Measurements from ENCODE around the gene BOLL.
A peak's percentile ranks its signal among the peaks of the same experiment; 100 is the strongest.
"Not testable (repeated sequence)": the region's sequence is repeated elsewhere in the genome, so short reads cannot be mapped to it uniquely, and the experiment has no call there.

The BOLL gene

GRCh38 chr2:197784956-197785941 is at the start of gene BOLL:
TSS of gene BOLL (minus strand) at chr2:197785319. CDS start at chr2:197781850, 3,469 bp downstream.
- DNase-seq (ENCODE audit: low read depth in 3 of 3), result no peak

- DNase-seq (ENCODE audit: low read depth in 3 of 3), result not testable (repeated sequence)
Measured at GRCh38 chr2:197834771-197835170, 49.7 kb upstream of the BOLL start.

DNA sequence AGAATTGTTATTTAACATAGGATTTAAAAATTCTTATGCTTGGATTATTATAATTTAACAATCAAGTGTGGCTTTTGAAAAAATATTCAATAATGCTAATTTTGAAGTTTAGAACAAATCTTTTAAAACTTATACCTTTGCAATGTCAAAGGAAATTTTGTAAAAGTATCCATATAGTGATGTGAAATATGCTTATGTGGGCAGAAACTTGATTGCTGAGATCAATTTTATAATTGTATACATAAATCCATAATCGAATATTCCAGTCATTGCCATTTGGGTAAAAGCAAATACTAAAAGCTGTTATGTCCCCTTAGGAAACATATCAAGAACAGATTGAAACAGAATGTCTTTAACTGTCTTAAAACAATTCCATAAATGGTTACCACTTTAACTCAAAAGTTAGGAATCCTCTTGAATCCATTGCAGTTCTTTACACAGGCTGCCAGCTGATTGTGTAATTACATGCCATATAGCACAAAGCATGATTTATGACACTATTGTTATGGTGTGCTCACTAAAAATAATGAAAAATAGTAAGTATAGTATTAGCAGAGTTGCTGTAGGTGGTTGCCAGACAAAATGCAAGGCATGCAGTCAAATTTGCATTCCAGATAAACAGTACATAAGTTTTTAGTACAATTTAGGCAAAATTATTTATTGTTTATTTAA is 43.5 kb upstream of the BOLL start:
- no peak for DNase-seq (ENCODE audit: low read depth in 3 of 3)

GRCh38 chr2:197827618-197828017 is 42.5 kb upstream of the BOLL start:
- no peak for DNase-seq (ENCODE audit: low read depth in 3 of 3)

GRCh38 chr2:197822333-197822732 is 37.2 kb upstream of the BOLL start:
- no peak for DNase-seq (ENCODE audit: low read depth in 3 of 3)

GRCh38 chr2:197821550-197822289 is 36.6 kb upstream of the BOLL start:
- no peak for DNase-seq (ENCODE audit: low read depth in 3 of 3)

GRCh38 chr2:197814526-197814925 is 29.4 kb upstream of the BOLL start:
- no peak for DNase-seq (ENCODE audit: low read depth in 3 of 3)

GRCh38 chr2:197813093-197813787 is 28.1 kb upstream of the BOLL start:
- DNase-seq (ENCODE audit: low read depth in 3 of 3), result no peak

DNA sequence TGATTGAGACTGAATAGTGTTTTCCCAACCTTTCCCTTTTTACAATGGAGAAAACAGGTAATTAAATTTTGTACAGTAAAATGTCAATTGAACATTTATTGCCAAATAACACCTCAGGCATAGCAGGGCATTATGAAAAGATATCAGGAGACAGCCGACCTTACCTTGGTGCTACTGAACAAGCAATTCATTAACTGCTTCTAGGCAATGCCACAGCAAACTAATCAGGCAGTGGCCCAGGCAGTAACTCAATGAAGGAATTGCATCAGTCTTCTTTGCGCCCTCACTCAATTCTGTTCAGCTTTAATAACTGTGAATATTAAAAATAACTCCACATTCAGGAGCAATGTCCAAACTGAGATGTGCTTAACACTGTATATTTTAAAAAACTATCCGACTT is 25.4 kb upstream of the BOLL start:
- no peak for DNase-seq (ENCODE audit: low read depth in 3 of 3)

DNA sequence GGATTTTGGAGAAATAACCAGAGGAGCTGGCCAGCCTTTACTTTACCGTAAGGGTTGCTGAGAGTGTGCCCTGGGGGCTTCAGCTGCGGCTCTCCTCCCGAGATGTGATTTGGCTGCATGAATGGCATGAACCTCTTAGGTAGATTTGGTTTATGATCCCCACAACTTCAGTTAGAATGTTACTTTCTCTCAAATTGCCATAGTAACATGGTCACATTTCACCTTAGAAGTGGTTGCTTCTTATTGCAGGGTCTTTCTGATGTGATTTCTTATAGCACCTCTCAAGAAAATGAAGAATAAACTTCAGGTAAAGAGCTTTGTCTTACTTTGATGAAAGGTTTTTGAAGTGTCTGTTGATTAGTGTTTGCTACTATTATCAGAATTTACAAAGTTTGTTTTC is 24.9 kb upstream of the BOLL start:
- DNase-seq (ENCODE audit: low read depth in 3 of 3), result no peak

DNA sequence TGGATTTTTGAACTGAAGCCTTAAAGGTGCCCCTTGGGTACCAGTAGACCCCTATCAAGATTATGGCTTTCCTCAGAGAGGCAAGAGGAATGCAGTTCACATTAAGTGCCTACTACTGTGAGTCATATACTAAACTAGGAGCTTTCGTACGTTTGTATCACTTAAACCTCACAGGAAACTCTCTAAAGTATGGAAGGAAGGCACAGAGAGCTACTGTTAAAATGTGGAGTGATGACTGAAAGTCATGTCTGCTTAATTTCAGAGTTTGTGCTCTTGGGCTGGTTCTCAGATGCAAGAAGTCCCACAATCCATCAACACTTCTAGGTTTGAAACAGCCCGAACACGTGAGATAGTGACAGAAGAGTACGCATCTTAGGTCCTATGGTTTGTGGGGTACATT is 23.9 kb upstream of the BOLL start:
- DNase-seq (ENCODE audit: low read depth in 3 of 3), result no peak

GRCh38 chr2:197805715-197806633 is 20.9 kb upstream of the BOLL start:
- no peak for DNase-seq (ENCODE audit: low read depth in 3 of 3)

DNA sequence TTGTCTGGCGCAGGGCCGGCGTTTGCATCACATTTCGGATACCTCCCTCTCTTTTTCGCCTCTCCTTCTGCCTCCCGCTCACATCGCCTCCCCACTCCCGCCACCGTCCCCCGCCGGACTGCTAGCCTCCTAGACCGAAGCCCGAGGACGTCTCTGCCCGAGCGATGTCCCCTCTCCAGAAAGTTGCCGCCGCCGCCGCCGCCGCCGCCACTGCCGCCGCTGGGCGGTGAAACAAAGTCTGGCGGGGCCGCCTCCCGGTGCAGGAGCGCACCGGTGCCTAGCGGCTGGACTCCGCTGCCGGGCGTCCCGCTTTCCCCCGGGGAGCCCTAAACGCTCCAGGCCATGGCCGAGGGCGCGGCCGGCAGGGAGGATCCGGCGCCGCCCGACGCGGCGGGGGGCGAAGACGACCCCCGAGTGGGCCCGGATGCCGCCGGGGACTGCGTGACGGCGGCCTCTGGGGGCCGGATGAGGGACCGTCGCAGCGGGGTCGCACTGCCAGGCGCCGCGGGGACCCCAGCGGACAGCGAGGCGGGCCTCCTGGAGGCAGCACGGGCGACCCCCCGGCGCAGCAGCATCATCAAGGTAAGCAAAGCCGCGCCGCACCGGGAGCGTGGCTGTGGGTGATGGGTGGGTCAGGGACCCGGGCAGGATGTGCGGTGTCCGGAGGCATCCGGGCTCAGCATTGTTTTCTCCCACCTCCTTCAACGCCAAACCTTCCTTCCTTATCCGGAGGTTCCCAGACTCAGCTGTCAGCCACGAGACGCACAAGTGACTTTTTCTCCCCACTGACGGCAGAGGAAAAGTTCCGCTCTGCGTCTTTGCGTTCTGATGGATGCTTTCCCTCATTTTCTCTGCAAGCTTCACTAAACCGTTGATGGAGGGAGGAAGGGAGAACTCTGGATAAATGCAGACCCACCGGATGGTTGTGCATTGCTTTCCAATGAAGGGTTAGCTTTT is 19.9 kb upstream of the BOLL start:
- peak in 1 of 3 experiments; percentile 31 for DNase-seq (ENCODE audit: low read depth in 3 of 3)

DNA sequence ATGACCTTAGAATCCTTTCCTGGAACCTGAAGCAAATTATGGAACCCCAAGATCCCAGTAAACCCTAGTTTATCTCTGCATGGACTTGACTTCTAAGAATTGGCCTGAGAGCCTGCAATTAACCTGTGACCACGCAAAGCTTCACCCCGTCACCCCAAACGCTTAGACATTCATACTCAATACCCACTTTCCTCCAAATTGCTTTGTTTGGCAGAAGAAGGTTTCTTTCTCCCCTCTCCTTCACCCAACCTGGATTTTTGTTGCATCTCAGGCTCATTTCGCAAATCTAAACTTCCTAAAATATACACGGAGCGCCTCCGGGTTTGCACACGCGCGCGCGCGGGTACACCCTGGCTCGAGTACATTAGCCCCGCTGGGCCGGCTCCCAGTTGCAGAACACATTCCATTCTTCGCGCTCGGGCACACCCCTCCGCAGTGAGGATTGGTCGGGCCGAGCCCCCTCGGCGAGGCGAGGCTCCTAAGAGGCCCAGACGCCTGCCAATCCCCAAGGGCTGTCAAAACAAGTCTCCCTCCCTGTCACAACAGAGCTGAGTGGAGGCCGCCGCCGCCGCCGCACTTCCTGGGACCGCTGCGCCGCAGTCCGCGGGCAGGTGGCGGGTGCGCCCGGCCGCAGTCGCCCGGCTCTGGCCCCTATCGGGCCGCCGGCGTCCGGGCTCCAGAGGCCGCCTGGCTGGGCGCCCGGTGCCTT is 19.1 kb upstream of the BOLL start, which contains the start of gene PLCL1:
Gene PLCL1, plus strand, starts transcription at position 545 of the 709 bp plus-strand sequence.
- DNase-seq (ENCODE audit: low read depth in 3 of 3), result peak; percentile 69 to 85 (median 82)

GRCh38 chr2:197803033-197803444 is 17.9 kb upstream of the BOLL start:
- DNase-seq (ENCODE audit: low read depth in 3 of 3), result no peak

DNA sequence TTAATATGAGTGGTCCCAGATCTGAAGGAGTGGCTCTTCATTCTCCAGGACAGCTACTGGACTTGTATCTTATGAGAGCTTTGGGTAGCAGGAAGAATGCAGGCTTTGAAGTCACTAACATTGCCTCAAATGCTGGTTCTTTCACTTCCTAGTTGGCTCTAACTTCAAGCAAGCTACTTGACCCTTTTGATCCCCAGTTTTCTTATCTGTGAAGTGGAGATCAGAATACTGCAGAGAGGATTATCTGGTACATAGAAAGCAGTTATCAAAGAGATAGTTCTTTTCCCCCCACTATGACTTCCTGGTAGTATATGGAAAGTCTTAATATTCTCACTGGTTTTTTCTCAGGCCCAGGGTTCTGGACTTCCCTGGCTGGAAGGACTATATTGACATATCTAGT is 15.9 kb upstream of the BOLL start:
- no peak for DNase-seq (ENCODE audit: low read depth in 3 of 3)

- DNase-seq (ENCODE audit: low read depth in 3 of 3), result no peak
Measured at GRCh38 chr2:197800091-197800490, 15.0 kb upstream of the BOLL start.

DNA sequence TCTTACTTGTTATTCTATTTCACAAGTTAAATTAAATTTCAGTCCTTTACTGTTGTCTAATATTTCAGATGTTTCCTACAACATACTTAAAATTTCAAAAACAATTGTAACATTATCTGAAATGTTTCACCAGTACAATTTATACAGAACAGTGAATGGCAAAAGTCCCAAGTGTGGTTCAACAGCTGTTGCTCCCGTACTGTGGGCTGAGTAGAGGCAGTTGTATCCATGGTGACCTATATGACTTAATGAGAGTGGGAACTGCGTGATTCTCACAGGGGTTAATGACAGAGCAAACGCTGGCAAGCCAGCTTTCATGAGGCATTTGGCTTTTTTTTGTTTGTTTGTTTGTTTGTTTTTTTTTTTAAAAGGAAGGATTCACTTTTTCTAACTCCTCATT is 13.9 kb upstream of the BOLL start:
- no peak for DNase-seq (ENCODE audit: low read depth in 3 of 3)

GRCh38 chr2:197798187-197798586 is 13.1 kb upstream of the BOLL start:
- no peak for DNase-seq (ENCODE audit: low read depth in 3 of 3)
